ENCODE data around the gene CTNNBL1.
"Not testable (repeated sequence)": the region's sequence is repeated elsewhere in the genome, so short reads cannot be mapped to it uniquely, and the experiment has no call there.

CTNNBL1 gene

DNA sequence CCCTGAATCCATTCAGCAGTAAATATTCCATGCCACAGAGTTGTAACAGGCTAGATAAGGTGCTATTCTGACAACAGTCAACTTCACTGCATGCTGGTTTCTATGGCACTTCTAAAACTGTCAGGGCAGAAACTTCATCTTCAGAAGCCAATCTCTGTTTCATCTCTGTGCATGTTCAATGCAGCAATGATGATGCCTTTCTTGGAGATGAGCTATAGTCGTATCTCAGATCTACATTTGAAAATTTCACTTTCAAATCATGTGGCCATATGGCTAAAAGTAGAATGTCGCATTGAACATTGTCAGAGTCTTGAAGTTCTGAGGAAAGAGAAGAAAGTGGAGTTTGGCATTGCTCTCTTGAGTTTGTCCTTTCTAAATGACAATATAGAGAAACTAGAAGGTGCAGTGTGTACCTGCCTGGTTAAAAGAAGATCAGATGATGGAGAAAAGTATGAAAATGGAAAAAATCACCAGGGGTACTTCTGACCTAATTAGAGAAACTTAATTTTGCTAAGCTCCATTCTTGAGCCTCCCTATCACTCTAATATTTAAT lies 160.1 kb downstream of the CTNNBL1 start:
- no peak for DNase-seq (ENCODE audit: low read depth)

DNA sequence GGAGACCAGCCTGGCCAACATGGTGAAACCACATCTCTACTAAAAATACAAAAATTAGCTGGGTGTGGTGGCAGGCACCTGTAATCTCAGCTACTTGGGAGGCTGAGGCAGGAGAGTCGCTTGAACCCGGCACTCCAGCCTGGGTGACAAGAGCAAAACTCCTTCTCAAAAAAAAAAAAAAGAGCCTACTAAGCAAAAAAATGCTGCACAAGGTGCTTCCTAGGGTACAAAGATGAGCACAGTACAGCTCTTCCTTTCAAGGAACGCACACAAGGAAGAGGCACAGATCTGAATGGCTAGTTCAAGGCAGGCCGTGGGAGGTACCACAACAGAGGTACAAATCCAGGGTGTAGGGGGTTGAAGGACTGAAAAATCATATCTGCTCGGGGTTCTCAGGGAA lies 162.2 kb downstream of the CTNNBL1 start:
- DNase-seq (ENCODE audit: low read depth): not testable (repeated sequence)

DNA sequence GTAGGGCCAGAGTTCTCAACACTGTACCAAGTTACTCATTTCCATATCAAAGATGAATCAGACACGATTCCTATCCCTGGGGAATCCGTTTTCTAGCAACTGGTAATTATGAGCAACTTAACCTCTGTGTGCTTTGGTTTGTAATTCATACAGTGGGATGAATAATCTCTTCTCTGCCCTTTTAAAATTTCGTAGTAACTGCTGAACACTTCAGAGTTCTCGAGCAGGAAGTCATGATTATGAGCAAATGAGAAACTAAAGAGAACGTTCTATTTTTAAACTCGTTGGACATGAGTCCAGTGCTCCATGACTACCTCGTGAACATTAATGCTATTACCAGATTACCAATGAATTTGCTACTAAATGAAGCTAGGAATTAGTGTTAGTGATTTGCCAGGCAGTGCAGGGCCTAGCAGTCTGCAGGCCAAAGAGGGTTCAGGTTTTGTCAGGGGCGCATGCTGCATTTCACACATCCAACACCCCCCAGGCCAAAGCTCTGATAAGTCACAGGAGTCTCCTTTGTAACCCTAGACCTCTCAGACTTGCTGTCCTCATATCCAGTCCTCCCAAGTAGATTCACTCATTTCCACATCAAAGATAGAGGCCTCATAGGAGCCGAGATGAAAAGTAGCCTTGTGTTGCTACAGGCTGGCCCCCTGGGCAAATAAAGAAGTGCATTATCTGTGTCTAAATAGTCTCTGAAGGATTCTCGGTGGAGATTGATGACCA lies 163.3 kb downstream of the CTNNBL1 start:
- DNase-seq (ENCODE audit: low read depth): no peak

- DNase-seq (ENCODE audit: low read depth): no peak
Observed at GRCh38 chr20:37859406-37860171, 165.8 kb downstream of the CTNNBL1 start.

DNA sequence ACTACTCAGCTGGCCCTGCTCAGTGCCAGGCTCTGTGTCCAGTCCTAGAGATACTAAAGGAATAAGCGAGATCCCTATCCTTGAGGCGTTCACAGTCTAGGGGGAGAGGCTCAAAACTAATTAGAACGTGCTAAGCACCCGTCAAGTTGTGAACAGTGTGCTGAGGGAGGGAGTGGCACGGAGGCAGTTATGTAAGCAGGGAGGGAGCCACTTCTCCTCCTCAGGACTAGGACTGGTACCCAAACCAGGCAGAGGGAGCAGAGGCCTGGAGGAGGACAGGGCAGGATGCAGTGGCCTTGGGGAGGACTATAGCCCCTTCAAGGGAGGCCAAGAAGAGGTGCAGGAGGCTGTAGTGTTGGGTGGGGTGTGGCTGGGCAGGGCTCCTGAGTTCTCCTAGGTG lies 169.5 kb downstream of the CTNNBL1 start:
- no peak for DNase-seq (ENCODE audit: low read depth)

- DNase-seq (ENCODE audit: low read depth): no peak
Observed at GRCh38 chr20:37864298-37864697, 170.5 kb downstream of the CTNNBL1 start.

DNA sequence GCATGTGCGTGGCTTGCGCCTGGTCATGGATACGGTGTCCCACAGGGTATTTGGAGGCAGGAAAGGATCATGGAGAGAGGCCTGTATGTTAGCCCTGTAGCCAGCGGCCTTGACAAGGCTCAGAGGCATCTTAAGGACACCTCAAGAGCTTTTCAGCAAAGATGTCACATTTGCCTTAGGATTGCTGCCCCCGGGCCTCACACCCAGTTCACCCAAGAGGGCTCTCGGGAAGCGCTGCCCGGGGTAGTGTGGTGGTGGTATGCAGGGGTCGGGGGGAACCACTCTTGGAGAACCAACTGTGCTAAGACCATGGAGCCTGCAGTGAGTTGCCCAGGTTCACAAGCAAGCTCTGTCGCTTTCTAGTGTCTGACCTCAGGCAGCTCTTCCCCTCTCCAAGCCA lies 172.2 kb downstream of the CTNNBL1 start:
- DNase-seq (ENCODE audit: low read depth): no peak

DNA sequence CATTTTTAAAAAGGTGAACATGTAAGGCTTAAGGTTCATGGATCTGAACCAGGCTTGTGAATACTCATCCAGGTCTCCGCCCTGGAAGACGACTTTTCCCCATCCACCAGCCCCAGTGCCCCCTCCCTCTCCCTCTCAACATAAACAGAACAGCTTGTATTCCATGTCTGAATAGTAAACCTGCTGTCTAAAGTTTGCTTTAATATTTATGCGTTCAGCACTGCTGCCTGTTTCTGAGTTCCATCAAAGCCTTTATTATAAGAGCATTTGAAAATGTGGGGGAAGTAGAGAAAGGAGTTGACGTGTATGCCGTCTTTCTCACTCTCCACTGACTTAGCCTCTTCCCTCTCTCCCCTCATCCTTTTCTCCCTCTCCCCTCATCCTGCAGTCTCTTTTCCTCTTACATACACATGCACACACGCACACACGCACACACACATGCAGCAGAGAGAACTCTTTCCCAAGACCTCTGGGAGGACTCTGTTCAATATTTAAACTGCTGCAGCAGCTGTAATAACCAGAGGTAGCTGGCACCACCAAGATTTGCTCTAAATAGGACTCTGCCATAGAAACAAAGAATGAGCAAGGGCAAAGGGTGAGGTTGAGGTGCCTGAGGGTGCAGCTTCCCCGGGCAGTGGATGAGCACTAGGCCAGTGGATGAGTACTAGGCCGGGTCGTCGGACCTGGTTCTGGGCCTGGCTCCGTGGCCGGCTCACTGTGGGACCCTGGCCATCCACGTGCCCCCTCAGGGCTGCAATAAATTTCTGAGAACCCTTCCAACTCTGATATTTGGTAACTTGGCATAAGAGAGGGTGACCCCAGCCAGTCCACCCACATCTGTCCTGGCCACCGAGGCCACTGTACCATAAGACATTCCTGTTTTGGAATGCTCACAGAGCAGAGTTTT lies 173.7 kb downstream of the CTNNBL1 start:
- no peak for DNase-seq (ENCODE audit: low read depth)

DNA sequence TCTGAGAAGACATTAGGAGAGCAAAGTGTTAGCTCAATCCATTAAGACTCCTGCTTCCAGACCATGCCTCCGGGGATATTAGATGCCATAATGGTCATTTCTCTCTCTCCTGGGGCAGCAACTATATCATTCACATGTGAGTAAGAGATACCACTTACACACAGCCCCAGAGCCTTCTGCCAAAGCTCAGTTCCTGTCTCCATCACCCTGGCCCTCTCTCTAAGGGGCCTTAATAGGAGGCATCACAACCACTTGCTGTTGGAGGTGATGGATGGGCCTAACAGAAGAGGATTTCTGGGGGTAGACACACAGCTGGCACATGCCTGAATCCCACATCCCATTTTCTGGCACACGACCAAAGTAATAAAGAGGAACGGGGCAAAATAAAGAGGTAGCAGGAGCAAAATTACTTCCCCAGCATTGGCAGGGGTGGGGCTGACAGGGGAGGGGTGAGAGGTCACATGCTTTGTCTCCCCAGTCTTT lies 175.1 kb downstream of the CTNNBL1 start:
- no peak for DNase-seq (ENCODE audit: low read depth)

GRCh38 chr20:37869334-37869861 lies 175.6 kb downstream of the CTNNBL1 start:
- DNase-seq (ENCODE audit: low read depth): no peak

GRCh38 chr20:37870294-37870693 lies 176.5 kb downstream of the CTNNBL1 start:
- DNase-seq (ENCODE audit: low read depth): no peak

- DNase-seq (ENCODE audit: low read depth): no peak
Observed at GRCh38 chr20:37871751-37872150, 177.9 kb downstream of the CTNNBL1 start.

DNA sequence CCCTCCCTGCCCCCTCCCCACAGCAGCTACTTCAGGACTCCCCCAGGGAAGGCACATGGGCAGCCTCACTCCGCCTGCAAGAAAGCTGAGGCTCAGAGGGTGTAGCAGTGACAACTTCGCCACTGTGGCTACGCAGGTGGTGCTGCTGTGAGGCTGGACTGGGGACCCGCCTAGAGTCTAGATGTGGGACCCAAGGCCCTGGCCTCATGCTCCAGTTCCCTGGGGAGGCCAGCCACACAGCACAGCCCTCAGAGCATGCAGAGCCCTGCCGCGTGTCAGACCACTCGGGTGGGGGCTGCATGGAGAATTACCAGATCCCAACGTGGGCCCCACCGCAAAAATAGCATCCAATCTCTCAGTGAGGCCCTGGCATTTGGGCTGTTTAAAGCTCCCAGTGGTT lies 178.3 kb downstream of the CTNNBL1 start:
- DNase-seq (ENCODE audit: low read depth): no peak

DNA sequence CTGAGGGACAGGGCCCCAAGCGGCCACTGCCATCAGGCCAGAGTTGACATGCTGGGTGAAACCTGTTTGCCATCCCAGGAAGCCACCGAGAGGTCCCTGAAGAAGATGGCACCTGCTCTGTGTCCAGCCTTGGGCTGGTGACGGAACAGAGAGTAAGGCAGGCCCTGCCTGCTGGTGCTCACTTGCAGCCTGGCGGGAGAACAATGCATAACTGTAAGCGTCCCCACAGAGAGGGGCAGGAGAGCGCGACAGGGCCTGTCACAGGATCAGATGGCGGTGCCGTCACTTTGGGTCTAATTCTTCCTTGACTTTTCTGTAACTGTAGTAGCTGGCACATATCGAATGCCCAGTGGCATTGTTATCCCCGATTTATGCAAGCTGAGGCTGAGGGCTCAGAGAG lies 180.1 kb downstream of the CTNNBL1 start:
- no peak for DNase-seq (ENCODE audit: low read depth)

GRCh38 chr20:37875460-37876175 lies 181.8 kb downstream of the CTNNBL1 start:
- DNase-seq (ENCODE audit: low read depth): no peak

- DNase-seq (ENCODE audit: low read depth): no peak
Observed at GRCh38 chr20:37876863-37877262, 183.0 kb downstream of the CTNNBL1 start.

DNA sequence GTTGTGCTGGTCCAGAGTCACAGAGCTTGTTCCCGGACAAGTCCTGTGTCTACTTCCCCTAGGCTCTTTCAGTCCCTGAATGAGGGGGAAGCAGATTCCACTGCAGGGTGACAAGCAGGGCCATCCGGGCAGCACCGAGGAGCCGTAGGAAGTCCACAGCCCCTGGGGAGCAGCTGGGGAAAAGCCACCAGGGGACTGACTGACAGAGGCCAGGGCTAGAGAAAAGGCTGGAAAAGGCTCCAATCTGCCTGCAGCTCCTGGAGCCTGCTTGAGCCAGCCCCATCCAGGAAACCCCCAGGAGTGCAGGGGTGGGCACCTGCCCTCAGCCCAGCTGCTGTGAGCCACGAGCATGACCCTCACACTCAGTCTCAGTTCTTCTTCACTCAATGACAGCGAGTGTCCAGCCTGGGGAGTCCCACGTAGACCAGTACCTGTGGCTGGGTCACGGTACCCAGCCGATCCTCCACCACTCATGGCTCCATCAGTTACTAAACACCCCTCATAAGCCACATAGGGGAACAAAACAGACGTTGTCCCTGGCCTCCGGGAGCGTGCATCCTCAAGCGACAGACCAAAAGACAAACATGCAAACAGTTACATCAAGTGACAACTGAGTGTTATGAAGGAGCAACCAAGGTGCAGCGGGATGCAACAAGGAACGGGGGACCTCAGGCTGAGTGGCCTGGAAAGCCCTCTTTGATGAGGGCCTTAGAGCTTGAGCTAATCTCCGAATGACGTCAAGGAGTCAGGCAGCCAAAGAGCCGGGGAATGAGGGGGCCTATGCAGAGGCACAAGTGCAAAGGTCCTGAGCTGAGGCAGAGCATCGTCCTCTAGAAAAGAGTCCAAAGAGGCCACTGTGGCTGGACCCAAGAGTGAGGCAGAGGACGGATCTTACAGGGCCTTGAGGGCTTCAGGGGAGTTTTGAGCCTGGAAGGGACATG lies 184.3 kb downstream of the CTNNBL1 start:
- no peak for DNase-seq (ENCODE audit: low read depth)

DNA sequence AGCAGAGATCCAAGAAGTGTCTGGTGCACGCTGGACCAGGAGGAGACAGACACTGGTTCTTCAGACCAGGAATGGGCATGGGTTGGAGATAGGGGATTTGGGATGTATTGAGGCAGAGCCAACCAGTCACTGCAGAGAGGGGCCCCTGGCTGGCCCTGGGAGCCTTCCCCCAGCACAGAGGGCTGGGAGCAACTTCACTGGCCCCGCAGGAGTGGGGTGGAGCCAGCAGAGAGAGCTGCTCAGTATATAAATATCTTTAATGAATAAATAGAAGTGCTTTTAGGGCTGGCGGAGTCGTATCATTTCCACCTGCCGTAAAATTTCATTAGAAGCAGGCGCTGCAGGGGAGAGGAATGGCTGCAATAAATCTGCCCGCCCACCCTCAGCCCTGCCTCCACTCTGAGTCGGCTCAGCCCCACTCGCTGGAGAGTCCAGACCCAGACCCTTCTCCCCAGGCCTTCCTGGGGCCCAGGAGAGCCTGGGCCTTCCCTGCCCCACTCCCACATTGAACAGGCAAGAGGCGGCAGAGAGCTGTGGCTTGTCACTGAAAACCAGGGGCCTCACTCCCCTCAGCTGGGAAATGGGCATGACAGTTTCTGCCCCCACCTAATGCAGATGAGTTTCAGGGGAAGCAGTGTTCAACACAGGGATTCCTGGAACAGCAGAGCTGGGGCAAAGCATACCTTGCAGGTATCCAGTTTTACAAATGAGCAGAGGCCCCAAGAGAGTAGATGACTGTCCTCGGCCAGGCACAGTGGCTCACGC lies 185.2 kb downstream of the CTNNBL1 start:
- DNase-seq (ENCODE audit: low read depth): no peak

DNA sequence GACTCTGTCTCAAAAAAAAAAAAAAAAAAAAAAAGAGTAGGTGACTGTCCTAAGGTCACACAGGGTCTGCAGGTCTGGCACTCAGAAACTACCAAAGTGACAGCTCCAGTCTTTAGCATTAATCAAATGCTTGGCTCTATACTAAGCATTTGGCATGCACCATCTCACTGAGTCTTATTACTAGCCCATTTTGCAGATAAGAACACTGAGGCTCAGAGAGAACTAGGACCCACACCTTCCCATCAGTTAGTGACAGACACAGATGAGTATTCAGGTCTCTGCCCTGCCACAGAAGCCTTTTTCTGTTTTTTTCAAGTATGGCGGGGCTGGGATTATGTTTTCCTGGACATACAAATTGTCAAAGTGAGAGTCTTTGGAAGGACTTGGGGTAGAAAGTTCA lies 186.0 kb downstream of the CTNNBL1 start:
- DNase-seq (ENCODE audit: low read depth): no peak

All from stimulated activated CD8-positive, alpha-beta memory T cell treated with anti-CD3 and anti-CD28 coated beads, Interleukin-15, amount 100 ng/mL, for 24 hours (primary cell).